Peyer's patch (tissue), 4 donors: ENCODE data around the gene LRP4.

ENCODE experiments used
- CTCF ChIP-seq, 6 experiments: fragments of 450-650 bp in 4 of 6; fragments of 200-600 bp in 2 of 6; sonication (generic) in 1 of 6; IDR thresholded peaks; one replicate each; pipeline ENCODE4 v1.5.1; 2017 to 2019; ENCODE audit warnings: antibody characterized with exemption in 6 of 6, mild to moderate bottlenecking in 3 of 6, moderate library complexity in 1 of 6
- POLR2A ChIP-seq, 2 donors: fragments of 450-650 bp; IDR thresholded peaks; one replicate each; pipeline ENCODE4 v1.5.1; 2017; ENCODE audit warnings: antibody characterized with exemption in 2 of 2, mild to moderate bottlenecking in 2 of 2, moderate library complexity in 2 of 2

GRCh38 chr11:46900091-46900746, 18.1 kb downstream of the LRP4 start:
- TF ChIP-seq CTCF (IDR thresholded peaks at IDR 0.05) (no peak), POLR2A (IDR thresholded peaks at IDR 0.05) (no peak)
